GM18508 (cell line): ENCODE measurements around the gene CRYGD.
"Not testable (repeated sequence)": the region's sequence is repeated elsewhere in the genome, so short reads cannot be mapped to it uniquely, and the experiment has no call there.

Experiments used
- ATAC-seq: cut with Tn5 transposase; IDR thresholded peaks from one replicate; pipeline ENCODE4 v1.9.1; 2021; ENCODE audit warnings: moderate number of reproducible peaks; ENCODE audit not compliant: insufficient read depth, unreplicated experiment

CRYGD gene

DNA sequence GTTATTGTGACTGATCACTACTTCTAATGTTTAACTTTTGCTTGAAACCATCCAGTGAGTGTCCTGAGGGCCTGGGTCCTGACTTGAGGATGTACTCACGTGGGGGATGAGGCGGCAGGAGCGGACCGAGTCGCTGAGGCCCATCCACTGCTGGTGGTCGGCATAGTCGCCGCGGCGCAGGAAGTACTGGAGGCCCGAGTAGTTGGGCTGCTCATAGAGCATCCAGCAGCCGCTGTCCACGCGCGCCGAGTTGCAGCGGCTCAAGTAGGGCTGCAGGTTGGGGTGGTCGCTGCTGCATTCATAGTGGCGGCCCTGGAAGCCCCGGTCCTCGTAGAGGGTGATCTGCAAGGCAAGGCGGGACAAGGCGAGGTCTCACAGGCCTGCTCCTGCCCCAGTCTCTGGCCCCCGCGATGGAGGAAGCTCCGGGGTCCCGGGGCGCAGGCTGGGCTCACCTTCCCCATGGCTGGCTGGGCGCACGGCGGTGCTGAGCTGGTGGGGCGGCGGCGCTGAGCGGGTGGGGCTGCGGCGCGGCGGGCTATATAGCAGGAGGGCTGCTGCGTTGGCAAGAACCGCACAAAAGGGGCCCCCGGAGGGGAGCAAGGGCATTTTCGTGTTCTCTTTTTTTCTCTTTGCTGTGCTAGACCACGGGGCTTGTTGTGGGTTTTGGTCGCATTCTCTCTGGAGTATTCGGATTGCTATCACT lies at the start of gene CRYGD:
CRYGD (minus strand) TSS at position 512 of the 703 bp plus-strand sequence; CDS start at position 461, 51 bp downstream.
- ATAC-seq: not testable (repeated sequence)

DNA sequence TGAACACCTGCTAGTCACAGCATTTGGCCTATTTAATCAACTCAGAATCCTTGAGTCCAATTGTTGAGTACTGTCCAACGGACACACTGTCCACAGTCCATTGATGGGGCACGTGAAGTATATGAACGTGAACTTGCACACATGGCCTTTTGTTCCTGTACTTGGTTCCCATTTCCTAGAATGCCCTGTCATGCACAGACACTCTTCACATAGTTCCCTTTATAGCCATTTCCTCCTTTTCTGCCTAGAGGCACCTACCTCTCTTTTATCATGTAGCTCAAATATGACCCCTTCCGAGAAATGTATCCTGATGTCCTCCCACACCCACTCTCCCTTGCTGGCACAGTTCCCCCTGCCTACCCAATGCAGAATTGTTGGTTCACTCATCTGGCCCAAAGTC lies 47.8 kb upstream of the CRYGD start:
- no peak for ATAC-seq

DNA sequence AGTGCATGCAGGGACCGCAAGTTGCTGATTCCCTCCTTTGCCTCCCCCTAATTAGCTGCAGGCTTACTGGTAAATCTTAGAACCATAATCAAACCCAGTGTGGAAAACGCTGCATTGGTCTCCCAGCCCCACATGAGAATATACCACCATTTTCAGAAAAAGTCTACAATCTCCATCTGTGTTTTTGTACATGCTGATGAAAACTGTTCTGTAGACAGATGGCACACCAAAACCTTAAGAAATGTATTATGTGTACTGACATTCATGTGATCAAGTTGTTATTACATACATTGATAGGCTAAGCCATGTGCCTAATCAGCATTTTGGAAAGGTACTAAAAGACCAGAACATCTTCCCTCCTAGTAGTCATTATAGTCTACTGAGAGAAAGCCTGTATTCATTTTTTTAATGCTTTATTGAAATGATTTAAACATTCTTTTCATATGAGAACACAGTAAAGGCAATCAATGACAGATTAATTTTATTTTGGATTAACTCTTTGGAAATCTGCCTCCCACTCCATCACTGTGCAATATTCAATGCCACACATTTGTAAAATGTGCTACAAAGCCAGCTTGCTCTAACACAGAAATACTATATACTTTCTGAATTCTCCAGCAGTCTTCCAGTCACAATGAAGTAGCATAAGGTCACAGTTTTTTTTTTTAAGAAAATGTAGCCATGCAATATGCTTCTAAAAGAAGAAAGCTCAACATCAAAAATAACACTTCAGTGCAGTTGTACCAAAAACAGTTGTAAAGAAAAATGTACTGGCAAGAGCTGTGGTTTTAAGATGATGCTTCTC lies 40.8 kb upstream of the CRYGD start:
- no peak for ATAC-seq

DNA sequence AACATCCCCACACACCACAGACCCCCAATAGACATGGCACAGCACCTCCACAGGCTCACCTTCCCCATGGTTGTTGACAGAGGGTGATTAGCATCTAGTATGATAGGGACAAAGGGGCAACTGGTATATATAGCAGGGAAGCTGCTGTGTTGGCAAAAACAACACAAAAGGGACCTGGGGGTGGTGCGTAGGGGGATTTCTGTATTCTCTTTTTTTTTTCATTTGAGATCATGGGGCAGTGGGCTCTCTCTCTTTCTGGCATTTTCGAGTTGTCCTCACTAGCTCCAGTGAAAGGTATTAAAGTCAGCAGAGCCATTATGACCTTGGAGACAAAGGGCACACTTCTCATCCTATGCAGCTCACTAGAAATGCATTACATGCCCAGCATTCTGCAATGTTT lies 39.2 kb upstream of the CRYGD start, which contains the start of gene CRYGA:
CRYGA (minus strand) TSS at position 101 of the 400 bp plus-strand sequence; CDS start at position 68, 33 bp downstream.
- no peak for ATAC-seq

DNA sequence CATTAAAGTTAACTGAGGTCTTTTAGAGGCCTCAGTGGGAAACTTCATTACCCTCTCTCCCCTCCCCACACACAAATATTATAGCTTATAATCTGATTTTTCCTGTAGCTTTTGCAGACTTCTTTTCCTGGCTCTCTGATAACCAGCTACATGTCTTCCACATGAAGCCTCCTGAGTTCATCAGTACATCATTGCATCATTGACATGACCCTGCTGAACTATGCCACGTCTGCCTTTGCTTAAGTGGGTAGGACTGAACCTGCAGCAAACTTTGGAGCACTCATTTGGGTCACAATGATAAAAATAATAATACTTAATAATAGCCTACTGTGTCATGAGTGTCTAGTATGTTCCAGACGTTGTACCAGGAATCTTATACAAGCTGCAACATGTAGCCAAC lies 32.1 kb upstream of the CRYGD start:
- ATAC-seq: no peak

DNA sequence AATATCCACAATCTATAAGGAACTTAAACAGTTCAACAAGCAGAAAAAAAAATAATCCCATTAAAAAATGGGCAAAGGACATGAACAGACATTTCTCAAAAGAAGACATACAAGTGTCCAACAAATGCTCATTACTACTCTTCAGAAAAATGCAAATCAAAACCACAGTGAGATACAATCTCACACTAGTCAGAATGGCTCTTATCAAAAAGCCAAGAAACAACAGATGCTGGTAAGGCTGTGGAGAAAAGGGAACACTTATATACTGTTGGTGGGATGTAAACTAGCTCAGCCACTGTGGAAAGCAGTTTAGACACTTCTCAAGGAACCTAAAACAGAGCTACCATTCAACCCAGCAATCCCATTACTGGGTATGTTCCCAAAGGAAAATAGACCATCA lies 28.8 kb upstream of the CRYGD start:
- no peak for ATAC-seq

DNA sequence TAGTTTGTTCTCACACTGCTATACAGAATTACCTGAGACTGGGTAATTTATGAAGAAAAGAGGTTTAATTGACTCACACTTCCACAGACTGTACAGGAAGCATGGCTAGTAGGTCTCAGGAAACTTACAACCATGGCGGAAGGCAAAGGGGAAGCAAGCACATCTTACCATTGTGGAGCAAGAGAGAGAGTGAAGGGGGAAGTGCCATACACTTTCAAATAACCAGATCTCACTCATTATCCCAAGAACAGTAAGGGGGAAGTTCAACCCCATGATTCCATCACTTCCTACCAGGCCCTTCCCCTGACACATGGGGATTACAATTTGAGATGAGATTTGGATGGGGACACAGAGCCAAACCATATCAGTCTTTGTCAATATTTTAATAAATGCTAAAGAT lies 26.6 kb upstream of the CRYGD start:
- ATAC-seq: no peak

DNA sequence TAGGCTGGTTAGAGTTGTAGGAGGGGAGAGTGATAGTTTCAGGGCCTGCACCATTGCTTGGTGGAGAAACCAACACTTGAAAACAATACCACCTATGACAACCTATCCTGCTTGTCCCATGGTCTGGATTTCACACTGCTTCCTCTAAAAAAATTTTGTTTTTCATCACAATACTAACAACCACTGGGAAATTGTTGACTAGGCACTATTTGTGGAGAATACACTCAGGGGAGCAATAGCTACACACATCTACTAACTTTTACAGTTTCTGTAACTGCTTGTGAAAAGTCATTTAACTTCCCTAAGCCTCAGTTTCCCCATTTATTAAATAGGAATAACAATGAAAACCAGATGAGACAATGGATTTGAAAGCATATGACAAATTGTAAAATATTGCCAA lies 25.8 kb upstream of the CRYGD start:
- ATAC-seq: no peak

DNA sequence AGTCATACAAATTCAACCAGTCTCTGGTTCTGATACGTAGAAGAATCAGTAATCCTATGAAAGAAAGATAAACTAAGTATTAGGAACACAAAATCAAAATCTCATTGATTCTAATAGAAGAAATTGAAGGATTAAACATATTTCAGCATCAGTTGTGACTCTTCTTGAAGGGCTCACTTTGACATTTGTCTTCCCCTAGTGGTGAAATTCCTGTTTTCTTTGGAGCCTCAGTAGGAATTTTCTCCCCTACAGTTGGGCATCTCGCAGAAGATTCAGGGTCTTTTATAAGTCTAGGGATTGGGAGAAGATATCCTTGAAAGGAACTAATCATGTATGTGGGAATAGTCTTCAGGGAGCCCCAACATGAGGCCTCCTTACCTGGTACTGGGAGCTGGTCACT lies 24.5 kb upstream of the CRYGD start:
- ATAC-seq: no peak

DNA sequence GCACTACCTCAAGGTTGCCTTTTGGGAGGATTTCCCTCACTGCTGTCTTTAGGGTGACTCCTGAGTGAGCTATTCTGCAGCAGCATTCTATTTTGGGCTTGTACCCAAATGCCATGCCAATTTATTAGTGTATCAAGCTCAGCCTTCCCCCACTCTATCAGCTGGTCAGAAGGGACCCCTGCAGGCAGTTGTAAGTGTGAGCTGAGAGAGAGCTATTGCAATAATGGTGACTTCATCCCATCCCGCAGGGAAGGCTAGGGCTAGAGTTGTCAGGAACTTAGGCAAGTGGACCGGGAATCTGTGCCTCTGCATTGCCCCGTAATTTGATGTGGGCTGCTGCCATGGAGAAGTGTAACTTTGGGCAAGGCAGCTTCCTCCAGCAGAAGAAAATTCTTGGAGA lies 23.4 kb upstream of the CRYGD start:
- no peak for ATAC-seq

DNA sequence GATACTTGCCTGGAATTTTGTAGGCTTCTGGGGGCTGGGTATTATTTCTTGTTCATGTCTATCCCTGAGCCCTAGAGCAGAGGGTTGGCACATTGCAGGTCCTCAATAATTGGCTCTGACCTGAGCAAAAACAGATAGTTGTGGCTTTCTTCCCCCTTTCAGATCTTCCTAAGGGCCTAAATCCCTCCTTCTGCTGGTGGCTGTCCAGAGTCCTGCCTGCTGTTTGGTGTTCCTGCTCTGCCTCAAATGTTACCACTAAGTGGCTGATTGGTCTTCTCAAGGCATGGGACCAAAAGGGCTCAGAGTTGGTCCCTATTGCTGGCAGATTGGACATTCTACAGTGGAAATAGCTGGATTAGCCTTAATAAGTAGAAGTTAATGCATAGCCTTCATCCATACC lies 22.7 kb upstream of the CRYGD start:
- ATAC-seq: no peak

DNA sequence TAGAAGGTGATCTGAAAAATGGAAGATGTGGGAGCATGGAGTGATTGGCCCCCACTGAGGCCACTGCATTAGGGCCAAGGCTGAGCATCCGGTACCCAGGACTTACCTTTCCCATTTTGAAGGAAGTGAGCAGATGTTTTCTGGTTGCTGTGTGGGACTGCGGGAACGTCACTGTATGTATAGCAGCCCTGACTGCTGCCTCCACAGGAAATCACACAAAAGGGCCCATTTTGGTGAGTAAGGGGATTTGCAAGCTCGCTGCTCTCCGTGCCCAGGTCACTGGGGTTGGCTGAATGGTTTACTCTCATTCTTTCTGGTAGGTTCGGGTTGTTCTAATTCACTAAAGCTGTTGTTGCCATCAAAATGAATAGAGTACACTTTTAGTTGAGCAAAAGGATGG lies 21.7 kb upstream of the CRYGD start, which contains the start of gene CRYGB:
CRYGB (minus strand) TSS at position 153 of the 400 bp plus-strand sequence; CDS start at position 115, 38 bp downstream.
- no peak for ATAC-seq

DNA sequence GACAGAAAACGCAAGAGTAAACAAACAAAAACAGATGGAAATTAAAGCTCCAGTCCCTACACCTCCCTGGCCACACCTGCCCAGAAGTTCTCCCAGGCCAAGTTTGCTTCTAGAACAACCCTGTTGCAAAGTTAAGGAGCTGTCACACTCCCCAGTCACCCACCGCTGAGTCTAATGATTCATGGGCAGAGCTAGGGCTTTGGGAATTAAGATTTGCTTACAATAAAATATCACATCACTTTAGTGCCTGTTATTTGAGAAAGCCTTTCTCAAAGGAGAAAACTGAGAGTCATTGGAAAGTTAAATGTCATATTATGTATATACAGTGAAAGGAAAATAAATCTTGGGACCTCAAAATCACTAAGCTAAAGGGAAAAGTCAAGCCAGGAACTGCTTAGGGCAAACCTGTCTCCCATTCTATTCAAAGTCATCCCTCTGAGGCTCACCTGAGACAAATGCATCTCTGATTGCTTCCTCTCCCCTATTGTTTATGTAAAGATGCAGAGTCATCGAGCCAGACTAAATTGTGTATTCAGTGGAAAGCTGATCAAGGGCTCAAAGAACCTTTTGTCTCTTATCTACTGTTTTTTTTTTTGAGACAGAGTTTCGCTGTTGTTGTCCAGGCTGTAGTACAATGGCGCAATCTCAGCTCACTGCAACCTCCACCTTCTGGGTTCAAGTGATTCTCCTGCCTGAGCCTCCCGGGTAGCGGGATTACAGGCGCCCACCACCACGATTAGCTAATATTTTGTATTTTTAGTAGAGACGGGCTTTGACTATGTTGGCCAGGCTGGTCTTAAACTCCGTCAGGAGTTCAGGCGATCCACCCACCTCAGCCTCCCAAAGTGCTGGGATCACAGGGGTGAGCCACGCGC lies 18.8 kb upstream of the CRYGD start:
- ATAC-seq: no peak

DNA sequence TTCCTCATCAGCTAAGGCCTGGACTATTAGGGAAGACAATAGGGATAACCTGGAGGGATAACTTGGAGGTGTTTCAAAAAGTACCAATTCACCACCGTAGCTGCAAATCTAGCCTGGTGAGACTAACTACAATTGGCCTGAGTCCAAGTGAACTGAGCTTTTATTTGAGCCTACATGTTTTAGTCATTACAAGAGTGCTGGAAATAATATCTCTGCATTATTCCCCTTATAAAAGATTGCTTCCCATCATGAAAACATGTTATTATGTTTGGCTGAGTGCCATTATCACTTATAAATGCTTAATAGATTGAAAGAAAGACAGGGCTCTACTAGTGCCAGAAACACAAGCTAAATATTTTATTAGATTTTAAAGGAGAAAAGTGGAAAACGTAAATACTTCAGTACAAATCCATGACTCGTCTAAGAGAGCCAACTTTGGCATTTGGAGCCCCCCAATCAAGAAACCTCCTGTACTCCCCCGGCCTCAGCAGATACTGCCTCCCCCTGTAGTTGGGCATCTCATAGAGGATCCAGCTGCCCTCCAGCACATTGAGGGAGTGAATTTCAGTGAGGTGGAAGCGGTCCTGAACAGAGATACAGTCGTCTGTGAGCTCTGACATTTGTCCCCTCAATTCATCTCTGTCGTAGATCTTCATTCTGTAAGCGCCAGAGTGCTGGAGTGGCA lies 18.1 kb upstream of the CRYGD start:
- ATAC-seq: no peak

DNA sequence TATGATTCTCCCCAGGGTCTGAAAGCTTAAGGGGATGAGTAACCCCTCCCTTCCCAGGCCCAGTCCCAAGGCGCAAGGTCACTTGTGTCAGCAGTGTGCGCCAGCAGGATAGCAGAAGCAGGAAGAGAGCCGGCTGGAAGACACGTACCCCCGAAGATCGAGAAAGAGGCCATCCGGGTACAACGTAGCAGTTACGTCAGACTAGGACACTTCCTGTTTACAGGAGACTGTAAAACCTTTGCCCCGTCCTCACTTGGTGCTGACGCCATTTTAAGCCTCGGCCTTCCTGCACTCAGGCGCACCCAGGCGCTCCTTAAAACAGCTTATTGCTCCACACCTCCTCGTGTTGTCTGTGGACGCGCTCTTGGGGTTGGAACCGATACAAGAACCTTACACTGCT lies 15.1 kb upstream of the CRYGD start:
- ATAC-seq: no peak

DNA sequence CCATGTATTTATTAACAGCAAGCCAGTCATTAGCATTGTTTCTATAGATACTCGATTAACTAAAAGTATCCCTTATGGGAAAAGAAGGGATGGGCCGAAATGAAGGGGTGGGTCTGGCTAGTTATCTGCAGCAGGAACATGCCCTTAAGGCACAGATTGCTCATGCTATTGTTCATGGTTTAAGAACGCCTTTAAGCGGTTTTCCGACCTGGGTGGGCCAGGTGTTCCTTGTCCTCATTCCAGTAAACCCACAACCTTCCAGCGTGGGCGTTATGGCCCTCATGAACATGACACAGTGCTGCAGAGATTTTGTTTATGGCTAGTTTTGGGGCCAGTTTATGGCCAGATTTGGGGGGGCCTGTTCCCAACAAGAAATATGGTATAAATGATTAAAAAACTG lies 14.0 kb upstream of the CRYGD start:
- ATAC-seq: not testable (repeated sequence)

DNA sequence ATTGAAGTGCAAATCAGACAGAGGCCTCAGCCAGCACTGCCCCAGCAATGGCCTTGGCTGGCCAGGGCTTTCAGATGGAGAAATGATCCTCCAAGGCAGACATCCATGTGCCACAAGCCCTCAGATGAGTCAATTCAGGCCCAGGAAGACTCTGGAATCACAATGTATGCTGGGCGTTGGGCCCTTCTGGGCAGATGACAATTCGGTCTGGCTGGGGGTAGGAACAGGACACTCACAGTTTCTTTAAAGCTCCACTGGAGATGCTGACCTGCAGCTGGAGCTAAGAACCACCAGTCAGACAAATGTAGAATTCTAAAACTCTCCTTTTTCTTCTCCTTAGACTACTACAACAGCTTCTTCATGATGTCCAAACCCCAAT lies 12.4 kb upstream of the CRYGD start:
- no peak for ATAC-seq

DNA sequence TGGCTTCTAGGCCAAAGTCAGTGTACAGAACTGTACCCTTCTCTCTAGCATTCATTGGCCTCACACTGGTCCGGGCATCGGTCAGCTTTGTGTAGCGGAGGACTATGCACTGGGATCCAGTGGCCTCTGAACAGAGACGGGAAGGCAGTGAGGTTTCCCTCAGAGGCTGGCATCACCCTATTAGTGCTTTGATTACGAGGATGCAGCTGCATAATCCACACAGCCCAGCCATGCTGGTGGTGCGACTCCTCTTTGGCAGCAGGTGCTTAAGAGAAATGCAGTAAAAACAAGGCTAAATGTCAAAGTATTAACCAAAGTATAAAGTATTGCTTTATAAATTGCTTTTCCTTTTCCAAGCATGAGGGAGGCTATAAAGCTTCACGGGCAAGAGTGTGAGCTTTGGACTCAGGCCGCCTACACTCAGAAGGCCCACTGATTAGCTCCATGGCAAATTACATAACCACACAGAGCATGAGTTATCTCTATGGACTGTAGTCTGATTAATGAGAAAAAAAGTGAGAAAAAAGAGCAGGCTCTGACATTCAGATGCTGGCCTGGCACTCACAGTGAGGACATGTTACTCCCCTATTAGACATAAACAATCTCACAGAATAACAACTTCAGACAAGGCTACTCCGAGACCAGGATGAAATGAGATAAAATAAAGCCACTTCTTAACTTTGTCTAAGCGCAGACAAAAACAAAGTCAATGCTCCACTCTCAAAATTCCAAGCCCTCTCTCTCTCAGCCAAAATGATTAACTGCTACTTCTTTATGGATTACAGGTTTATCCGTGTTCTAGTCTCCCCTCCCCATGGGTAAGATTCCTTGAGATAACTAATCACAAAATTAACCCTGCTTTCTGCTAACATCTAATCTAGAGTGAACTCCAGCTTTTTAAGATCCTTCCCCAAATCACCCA lies 11.7 kb upstream of the CRYGD start:
- ATAC-seq: no peak

DNA sequence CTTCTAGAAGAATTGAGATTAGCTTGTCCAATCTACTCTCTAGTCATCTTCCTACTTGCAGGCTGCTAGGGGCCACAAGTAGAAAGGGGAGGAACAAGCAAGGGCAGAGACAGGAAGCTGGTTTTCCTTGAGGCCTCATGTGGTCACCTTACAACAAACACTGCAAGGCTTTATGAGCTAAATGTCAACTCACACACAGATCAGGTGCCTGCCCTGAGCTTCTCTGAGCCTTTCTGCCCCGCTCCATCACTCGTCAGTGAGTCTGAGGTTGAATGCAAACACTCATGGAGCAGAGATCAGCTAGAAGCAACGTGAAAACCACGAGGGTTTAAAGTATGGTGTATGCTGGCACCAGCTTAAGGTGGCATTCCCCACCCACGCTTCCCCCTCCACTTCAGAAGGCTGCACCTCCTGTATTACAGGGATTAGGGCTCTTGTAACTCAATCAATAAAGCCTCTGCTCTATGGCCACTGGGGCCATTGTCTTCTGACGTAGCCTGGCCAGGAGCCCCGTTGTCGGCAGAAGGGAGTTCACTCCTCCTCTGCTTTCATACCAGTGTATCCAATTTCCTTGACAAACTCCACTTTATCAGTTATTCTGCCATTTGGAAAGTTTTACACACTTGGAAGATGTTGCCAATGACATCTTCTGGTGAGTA lies 10.7 kb upstream of the CRYGD start:
- ATAC-seq: no peak
